Heart left ventricle (tissue), 16 donors: Measurements from ENCODE around the gene BMPR2. TPM values are rescaled to one million over a fixed set of nuclear protein-coding genes. Genes with fewer than 3 reads are reported as not detected.

Experiments used
- ATAC-seq, 4 donors: fragments of 200-7000 bp; cut with Tn5 transposase; one replicate each; pipeline ENCODE4 v1.9.1; 2020 to 2022; ENCODE audit warnings: moderate library complexity in 4 of 4, mild to moderate bottlenecking in 3 of 4, moderate number of reproducible peaks in 1 of 4
- DNase-seq, 5 donors: peaks; one replicate each; pipeline ENCODE4 v3.0.0-alpha.2; 2020
- H3K27ac ChIP-seq, 12 donors: fragments of 200-600 bp; sonication (generic) in 4 of 12; one replicate each; pipeline versions ENCODE4 v1.5.0 to v1.8.0; 2016 to 2022; ENCODE audit warnings: mild to moderate bottlenecking in 2 of 12
- H3K27me3 ChIP-seq, 9 donors: fragments of 200-600 bp; sonication (generic) in 2 of 9; one replicate each; pipeline versions ENCODE4 v1.5.1 to v1.8.0; 2016 to 2022; ENCODE audit warnings: mild to moderate bottlenecking in 3 of 9
- H3K36me3 ChIP-seq, 9 donors: fragments of 200-600 bp; sonication (generic) in 2 of 9; one replicate each; pipeline versions ENCODE4 v1.5.0 to v1.8.0; 2018 to 2022; ENCODE audit warnings: mild to moderate bottlenecking in 2 of 9
- H3K4me1 ChIP-seq, 12 donors: fragments of 200-600 bp; sonication (generic) in 4 of 12; one replicate each; pipeline versions ENCODE4 v1.5.0 to v1.8.0; 2016 to 2022; ENCODE audit warnings: mild to moderate bottlenecking in 3 of 12
- H3K4me3 ChIP-seq, 12 donors: fragments of 200-600 bp; sonication (generic) in 4 of 12; one replicate each; pipeline versions ENCODE4 v1.5.0 to v1.8.0; 2017 to 2022; ENCODE audit warnings: mild to moderate bottlenecking in 9 of 12, moderate library complexity in 4 of 12
- H3K9me3 ChIP-seq, 12 donors: fragments of 200-600 bp; sonication (generic) in 4 of 12; one replicate each; pipeline versions ENCODE4 v1.5.0 to v1.8.0; 2016 to 2022; ENCODE audit warnings: mild to moderate bottlenecking in 1 of 12
- CTCF ChIP-seq, 12 donors: fragments of 200-600 bp; sonication (generic) in 4 of 12; IDR thresholded peaks; one replicate each; pipeline versions ENCODE4 v1.5.0 to v1.8.0; 2018 to 2022; ENCODE audit warnings: antibody characterized with exemption in 12 of 12, mild to moderate bottlenecking in 5 of 12
- POLR2A ChIP-seq, 2 donors: fragments of 450-650 bp; IDR thresholded peaks; one replicate each; pipeline ENCODE4 v1.6.1; 2017; ENCODE audit warnings: antibody characterized with exemption in 2 of 2, mild to moderate bottlenecking in 2 of 2, moderate library complexity in 2 of 2
- WGBS, 4 donors: extraction: QIAGEN DNeasy Blood & Tissue Kit in 2 of 4; methylation state at CpG; one replicate each; pipeline versions ENCODE4 v1.1.5 to v1.1.7; 2013 to 2018; 5-methylcytosine and 5-hydroxymethylcytosine counted together
- intact Hi-C, 10 donors: fragments of 100-400 bp; cut with DNase I; formaldehyde crosslinking; loops; one replicate each; pipeline versions ENCODE4 v1.11.1 to v1.14.2; 2022
- polyA plus RNA-seq, 2 donors: library from polyadenylated mRNA; stranded (reverse); fragments of 200-250 nt; gene quantifications; one replicate each; pipeline ENCODE4 v1.2.3, GENCODE V29; 2013
- total RNA-seq, 9 donors: library from RNA; depleted of rRNA in 2 of 9; stranded (reverse); fragments of >200 nt in 2 of 9; fragmentation: NEBNext Ultra II Directional in 3 of 9; extraction: Animal tissue kit (Norgen Biotek cat#: 25700) in 3 of 9; gene quantifications; one replicate each; pipeline versions ENCODE4 v1.1.0 to v1.2.4, GENCODE V29; 2016 to 2023
- donor health status: ischemic (EF 13 %, LVEDD 7.1; RV severe dilation, severe dysfunction).
- donor health status: healthy with polysubstance abuse.
- donor health status: DM: no; HTN: yes; CAD: no.
- donor health status: DM: no; HTN: no; CAD: no.
- donor health status: ischemic (EF 25% LVEDD 6.9; RV normal size, moderate dysfunction).
- donor health status: ischemic (EF 25% LVEDD 5.7; RV mildly dilated, moderate dysfunction).
- donor health status: healthy.
- donor health status: DM: yes; HTN: yes; CAD: no.
- donor health status: ischemic (EF 35%, LVEDD 5.7; RV mildly dilated, moderate dysfunction).
- donor health status: nonischemic (EF 11% LVEDD 7.7; RV severe dilation, severe dysfunction).
- donor health status: DM: yes; HTN: yes; CAD: no.
- donor health status: PGD.
- donor health status: ischemic (EF 29% LVEDD 5.4; RV normal size, mild dysfunction).
- donor health status: nonischemic (EF 23%, LVEDD 6.1; RV moderate dilation, normal function).

BMPR2 gene
- total and polyA plus RNA-seq, 11 donors: 9.0 to 81.9 (median 59.9) TPM

GRCh38 chr2:202376460-202377206 is 506 bp downstream of the BMPR2 start:
- H3K9me3 ChIP-seq: no peaks in the 10 kb centered on the region
- TF ChIP-seq CTCF (IDR thresholded peaks at IDR 0.05) (no peak), POLR2A (IDR thresholded peaks at IDR 0.05) (no peak)
- peak; percentile 47 to 71 (median 58) for DNase-seq
- no peaks in the 10 kb centered on the region for H3K27me3 ChIP-seq
- peak in 3 of 4 donors; percentile 11 to 36 (median 23) for ATAC-seq
- peaks cover 0 to 45% (median 19%) of the 10 kb centered on the region in 12 donors for H3K4me1 ChIP-seq
- WGBS, 4 donors: 0 to 1% (median 1%) methylated on average over 30 to 69 of the region's 69 CpGs
- no peaks in the 10 kb centered on the region for H3K36me3 ChIP-seq
- H3K4me3 ChIP-seq: peak overlapping the region; percentile 64 to 99 (median 85)
- intact Hi-C loops: loop anchor here (2.0 to 10.0 kb wide), 17 partner anchors 51 to 638 kb away; partner anchors contain the start of genes NBEAL1 (in 1 of the 10), NOP58 (in 1 of the 10) and SUMO1 (in 1 of the 10)
- H3K27ac ChIP-seq: peak overlapping the region; percentile 92 to 100 (median 98)

GRCh38 chr2:202377207-202377761 is 1.2 kb downstream of the BMPR2 start:
- Histone ChIP-seq H3K36me3 (no peaks in the 10 kb centered on the region), H3K4me1 (peaks cover 0 to 49% (median 25%) of the 10 kb centered on the region in 12 donors), H3K27me3 (no peaks in the 10 kb centered on the region), H3K4me3 (peak overlapping the region; percentile 64 to 99 (median 85)), H3K27ac (peak overlapping the region; percentile 92 to 100 (median 98)), H3K9me3 (no peaks in the 10 kb centered on the region)
- intact Hi-C loops: loop anchor here (2.0 to 10.0 kb wide), 17 partner anchors 50 to 638 kb away; partner anchors contain the start of genes NBEAL1 (in 1 of the 10), NOP58 (in 1 of the 10) and SUMO1 (in 1 of the 10)
- ATAC-seq: peak in 3 of 4 donors; percentile 17 to 26 (median 17)
- 0 to 1% (median 1%) methylated on average over 33 to 38 of the region's 38 CpGs for WGBS, 4 donors
- peak; percentile 35 to 72 (median 52) for DNase-seq
- TF ChIP-seq POLR2A (IDR thresholded peaks at IDR 0.05): no peak
- TF ChIP-seq CTCF (IDR thresholded peaks at IDR 0.05): no peak

GRCh38 chr2:202378001-202378400 is 1.9 kb downstream of the BMPR2 start:
- TF ChIP-seq CTCF (IDR thresholded peaks at IDR 0.05) (no peak), POLR2A (IDR thresholded peaks at IDR 0.05) (no peak)
- Histone ChIP-seq H3K4me3 (peak overlapping the region; percentile 64 to 99 (median 85)), H3K4me1 (peaks cover 0 to 49% (median 31%) of the 10 kb centered on the region in 12 donors), H3K27ac (peak overlapping the region; percentile 92 to 100 (median 98)), H3K36me3 (no peaks in the 10 kb centered on the region), H3K9me3 (no peaks in the 10 kb centered on the region), H3K27me3 (no peaks in the 10 kb centered on the region)
- whole genome bisulfite sequencing, 4 donors: 1 to 3% (median 3%) methylated on average over 4 of the region's 4 CpGs
- no peak for ATAC-seq
- intact Hi-C loops: loop anchor here (5.0 to 10.0 kb wide), 16 partner anchors 49 to 637 kb away; partner anchors contain the start of genes NBEAL1 (in 1 of the 10), NOP58 (in 1 of the 10) and SUMO1 (in 1 of the 10)
- no peak for DNase-seq
